GM19043 (cell line): ENCODE measurements around the gene NANOS3.
"Not testable (repeated sequence)": the region's sequence is repeated elsewhere in the genome, so short reads cannot be mapped to it uniquely, and the experiment has no call there.

Experiments
- ATAC-seq: cut with Tn5 transposase; IDR thresholded peaks from one replicate; pipeline ENCODE4 v1.9.1; 2021; ENCODE audit warnings: low read depth; ENCODE audit not compliant: unreplicated experiment

The NANOS3 gene

DNA sequence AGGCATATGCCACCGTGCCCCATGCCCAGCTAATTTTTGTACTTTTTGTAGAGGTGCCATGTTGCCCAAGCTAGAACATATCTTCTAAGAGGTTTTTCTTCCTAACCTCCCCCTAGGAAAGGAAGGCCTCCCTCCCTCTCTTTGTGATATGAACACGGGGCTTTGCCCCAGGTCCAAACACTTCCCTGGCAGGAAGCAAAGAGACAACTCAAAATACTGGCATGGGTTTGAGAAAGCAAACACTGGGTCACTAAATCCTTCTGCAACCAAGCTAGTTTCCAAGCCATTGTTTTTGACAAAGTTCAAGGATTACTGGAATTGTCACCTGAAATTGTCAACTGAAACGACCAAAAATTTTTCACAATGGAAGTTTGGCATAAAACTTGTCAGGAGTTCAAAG is 37.8 kb downstream of the NANOS3 start:
- ATAC-seq, result no peak

GRCh38 chr19:13917888-13918406 is 41.0 kb downstream of the NANOS3 start:
- ATAC-seq, result no peak

DNA sequence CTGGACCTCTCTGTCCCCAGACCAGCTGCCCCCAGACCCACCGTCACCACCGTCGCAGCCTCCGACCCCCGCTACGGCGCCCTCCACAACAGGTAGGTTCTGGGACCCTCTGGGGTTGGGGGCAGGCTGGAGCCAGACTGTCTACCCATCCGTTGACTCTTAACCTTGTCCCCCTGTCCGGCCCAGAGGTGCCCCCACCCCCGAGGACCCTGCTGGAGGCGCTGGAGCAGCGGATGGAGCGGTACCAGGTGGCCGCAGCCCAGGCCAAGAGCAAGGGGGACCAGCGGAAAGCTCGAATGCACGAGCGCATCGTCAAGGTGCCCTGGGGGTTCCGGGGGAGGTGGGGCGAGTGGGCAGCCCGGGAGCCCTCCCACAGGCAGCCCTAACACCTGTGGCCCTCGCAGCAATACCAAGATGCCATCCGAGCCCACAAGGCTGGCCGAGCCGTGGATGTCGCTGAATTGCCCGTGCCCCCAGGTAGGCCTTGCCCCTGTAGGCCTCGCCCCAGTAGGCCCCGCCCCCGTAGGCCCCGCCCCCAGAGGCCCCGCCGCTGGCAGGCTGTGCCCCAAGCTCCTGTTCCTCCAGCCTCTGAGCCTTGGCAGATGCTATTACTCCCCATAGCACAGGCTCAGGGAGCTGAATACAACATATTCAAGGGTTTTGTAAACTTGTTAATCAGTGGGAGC is 41.9 kb downstream of the NANOS3 start:
- no peak for ATAC-seq

DNA sequence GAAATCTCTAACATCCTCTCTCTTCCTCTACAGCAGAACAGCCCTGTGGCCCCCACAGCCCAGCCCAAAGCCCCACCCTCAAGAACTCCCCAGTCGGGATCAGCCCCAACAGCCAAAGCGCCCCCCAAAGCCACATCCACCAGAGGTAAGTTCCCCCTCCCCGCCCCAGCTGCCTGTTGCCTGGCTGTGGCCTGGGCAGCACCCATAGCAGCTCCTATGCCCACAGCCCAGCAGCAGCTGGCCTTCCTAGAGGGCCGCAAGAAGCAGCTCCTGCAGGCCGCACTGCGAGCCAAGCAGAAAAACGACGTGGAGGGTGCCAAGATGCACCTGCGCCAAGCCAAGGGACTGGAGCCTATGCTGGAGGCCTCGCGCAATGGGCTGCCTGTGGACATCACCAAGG is 43.6 kb downstream of the NANOS3 start:
- no peak for ATAC-seq

GRCh38 chr19:13920940-13921747 is 44.2 kb downstream of the NANOS3 start:
- ATAC-seq, result no peak

- ATAC-seq, result not testable (repeated sequence)
These were observed 45.2 kb downstream of the NANOS3 start for GRCh38 chr19:13922118-13922517.

DNA sequence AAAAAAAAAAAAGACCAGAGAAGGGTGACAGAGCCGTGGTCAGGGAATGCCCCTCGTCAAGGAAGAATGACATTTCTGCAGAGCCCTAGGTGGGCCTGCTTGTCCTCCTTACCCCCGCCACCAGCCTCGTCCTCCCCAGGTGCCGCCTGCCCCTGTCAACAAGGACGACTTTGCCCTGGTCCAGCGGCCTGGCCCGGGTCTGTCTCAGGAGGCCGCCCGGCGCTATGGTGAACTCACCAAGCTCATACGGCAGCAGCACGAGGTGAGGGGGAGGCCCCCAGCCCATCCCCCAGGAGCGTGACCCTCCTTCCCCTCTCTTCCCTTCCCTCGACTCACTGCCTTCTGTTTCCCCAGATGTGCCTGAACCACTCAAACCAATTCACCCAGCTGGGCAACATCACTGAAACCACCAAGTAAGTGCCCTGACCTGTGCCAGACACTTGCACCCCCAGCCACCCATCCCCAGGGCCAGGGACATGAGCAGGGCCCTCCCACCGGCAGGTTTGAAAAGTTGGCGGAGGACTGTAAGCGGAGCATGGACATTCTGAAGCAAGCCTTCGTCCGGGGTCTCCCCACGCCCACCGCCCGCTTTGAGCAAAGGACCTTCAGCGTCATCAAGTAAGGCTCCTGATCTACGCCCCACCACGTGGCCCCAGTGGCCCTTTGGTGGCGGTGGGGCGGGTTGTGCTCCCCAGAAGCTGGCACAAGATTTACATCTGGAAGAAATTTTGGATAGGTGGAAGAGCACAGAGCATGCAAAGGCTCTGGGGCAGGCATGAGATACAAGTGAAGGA is 46.5 kb downstream of the NANOS3 start:
- no peak for ATAC-seq

DNA sequence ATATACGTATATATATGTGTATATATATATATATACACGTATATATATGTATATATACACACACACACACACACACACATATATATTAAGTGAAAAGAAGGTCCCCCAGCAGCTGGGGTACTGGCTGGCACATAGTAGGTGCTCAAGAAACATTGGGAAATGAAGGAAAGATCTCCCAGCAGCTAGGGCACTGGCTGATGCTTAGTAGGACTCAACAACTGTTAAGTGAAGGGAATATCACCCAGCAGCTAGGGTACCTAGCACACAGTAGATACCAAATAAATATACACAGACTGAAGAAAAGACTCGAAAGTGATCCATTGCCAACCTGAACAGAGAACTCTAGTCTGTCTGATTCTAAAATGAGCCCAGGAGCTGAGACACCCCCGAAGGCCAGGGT is 49.1 kb downstream of the NANOS3 start:
- no peak for ATAC-seq

DNA sequence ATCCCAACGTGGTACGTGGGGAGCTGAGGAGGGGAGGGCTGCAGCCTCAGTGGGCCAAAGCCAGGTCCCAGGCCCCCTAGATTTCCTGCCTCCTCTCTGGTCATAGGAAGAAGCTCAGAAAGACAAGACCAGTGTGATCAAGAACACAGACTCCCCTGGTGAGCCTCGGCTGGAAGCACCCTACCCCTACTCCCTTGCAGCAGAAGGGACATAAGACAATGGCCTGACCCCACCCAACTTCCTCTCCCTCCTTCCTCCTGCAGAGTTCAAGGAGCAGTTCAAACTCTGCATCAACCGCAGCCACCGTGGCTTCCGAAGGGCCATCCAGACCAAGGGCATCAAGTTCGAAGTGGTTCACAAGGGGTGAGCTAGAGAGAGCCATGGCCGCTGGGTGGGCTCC is 49.8 kb downstream of the NANOS3 start:
- no peak for ATAC-seq

DNA sequence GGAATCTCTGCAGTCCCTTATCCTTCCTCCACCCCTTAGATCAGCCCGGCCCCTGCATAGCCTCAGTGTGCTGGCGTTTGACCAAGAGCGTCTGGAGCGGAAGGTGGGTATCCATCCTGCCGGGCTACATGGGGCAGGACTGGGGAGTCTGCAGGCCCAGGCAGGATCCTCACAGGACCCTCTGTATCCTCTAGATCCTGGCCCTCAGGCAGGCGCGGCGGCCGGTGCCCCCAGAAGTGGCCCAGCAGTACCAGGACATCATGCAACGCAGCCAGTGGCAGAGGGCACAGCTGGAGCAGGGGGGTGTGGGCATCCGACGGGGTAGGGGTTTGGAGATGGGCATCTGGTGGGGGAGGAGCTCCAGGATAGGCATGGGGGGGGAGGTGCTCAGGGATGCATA is 52.4 kb downstream of the NANOS3 start:
- no peak for ATAC-seq

DNA sequence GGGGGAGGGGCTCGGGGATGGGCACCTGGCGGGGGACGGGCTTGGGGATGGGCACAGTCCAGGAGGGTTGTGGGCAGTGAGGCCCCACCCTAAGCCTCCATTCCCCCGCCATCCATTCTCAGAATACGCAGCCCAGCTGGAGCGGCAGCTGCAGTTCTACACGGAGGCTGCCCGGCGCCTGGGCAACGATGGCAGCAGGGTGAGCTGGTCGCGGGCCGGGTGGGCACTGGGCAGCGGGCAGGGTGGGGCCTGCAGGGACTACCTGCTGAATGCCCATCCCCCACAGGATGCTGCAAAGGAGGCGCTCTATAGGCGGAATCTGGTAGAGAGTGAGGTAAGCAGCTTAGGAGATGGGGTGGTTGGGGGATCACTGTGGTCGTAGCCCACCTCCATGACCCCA is 53.0 kb downstream of the NANOS3 start:
- ATAC-seq, result no peak
